Activated T-cell treated with anti-CD3 and anti-CD28 coated beads for 24 hours (primary cell): ENCODE results near the gene DIAPH3.
"Not testable (repeated sequence)": the region's sequence is repeated elsewhere in the genome, so short reads cannot be mapped to it uniquely, and the experiment has no call there.

Experiments
- DNase-seq: peaks from one replicate; pipeline ENCODE4 v3.0.0-alpha.2; 2020; ENCODE audit warnings: low read depth

The DIAPH3 gene

DNA sequence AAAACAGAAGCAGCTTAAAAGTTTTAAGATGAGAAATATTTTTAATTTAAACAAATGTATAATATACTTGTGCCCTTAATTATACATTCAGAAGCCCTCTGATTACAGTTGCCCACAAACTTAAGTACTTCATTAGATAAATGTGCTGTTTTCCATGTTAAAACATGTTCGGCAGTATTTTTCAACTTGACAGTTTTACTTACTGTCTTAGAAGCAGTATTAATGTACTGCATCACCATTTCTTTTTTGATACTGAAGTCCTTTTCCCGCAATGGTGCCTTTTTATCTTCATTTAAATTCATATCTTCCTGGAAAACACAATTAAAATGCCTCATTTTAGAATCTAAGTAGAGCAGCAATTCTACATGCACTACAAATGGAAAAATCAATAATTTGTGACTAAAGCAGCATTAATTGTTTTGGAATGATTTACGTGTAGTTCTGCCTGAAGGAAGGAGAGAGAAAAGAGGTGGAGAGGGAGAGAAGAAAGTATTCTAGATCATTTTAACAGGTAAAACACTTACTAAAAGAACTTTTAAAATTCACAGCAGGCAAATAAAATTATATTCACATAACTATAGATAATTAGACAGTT, 70.2 kb downstream of the DIAPH3 start:
- DNase-seq: no peak

- no peak for DNase-seq
Measured at GRCh38 chr13:60091573-60091972, 72.2 kb downstream of the DIAPH3 start.

DNA sequence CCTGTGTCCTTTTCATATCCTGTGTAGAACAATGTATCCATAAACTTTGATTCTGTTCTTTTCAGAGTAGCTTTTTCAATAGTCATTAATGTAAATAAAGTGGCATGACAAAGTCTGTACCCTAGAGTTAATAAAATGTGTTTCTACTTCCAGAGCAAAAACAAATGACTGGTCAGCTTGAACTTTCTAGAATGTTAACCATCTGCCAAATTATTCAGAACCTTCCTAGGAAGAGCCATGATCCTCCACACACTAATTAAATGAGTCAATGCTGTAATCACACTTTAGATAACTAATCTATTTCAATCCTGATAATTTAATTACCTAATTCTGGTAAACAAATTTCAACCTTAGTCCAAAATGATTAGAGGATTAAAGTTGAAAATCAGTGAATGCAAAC, 73.2 kb downstream of the DIAPH3 start:
- DNase-seq: no peak

GRCh38 chr13:60083780-60084179, 79.9 kb downstream of the DIAPH3 start:
- not testable (repeated sequence) for DNase-seq

- DNase-seq: no peak
Measured at GRCh38 chr13:60080850-60081249, 82.9 kb downstream of the DIAPH3 start.

DNA sequence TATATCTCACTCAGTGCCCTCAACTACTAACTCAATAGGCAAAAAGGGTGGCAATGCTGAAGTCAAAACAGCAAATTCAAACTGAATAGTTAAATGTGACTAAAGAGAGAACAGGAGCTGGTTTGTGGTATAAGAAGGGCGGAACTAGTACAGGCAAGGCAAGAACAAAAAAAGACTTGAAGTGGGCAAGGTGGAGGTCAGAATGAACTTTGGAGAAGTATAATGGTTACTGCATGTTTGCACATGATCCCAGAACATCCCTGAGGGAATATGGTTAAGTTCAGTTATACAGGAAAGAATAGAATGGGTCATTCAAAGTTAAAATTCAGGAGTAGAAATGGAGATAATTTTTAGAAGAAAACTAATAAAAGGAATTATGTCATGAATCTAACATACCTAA, 85.5 kb downstream of the DIAPH3 start:
- DNase-seq: no peak

GRCh38 chr13:60075850-60076249, 87.9 kb downstream of the DIAPH3 start:
- no peak for DNase-seq

GRCh38 chr13:60074397-60074796, 89.3 kb downstream of the DIAPH3 start:
- no peak for DNase-seq

DNA sequence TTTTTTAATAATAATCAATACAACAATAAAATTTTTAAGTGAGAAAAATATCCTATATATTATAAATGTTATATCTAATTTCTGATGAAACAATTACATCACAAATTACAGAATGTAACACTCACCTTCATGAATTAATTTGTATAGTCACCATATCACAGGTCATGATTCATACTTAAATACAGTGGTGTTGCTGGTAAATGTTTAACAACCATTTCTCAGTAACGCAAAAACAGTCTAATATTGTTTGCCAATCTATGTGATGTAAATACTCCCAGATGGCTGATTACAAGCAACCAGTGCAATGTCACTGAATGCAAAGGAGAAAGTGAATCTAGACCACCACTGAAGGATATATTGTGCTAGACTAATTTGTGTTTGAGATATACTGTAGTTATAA, 97.5 kb downstream of the DIAPH3 start:
- no peak for DNase-seq

- no peak for DNase-seq
Measured at GRCh38 chr13:60062502-60062901, 101.2 kb downstream of the DIAPH3 start.

DNA sequence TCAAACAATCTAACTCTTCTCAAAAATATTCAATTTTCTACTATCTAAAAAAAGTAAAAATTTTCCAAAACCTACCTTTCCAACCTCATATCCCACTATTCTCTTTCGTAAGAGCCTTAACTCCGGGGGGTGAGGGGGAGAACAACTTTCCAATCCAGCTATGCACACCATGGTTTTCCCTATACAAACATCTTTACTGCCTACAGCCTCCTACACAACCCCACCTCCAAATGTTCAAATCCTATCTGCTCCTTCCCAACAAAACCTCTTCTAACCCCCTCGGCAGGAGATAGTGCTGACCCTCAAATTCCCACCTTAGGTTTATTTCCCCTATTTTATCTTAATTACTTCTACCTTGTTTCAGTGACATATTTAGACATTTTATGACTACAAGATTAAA, 102.0 kb downstream of the DIAPH3 start:
- no peak for DNase-seq

GRCh38 chr13:60051754-60052285, 111.9 kb downstream of the DIAPH3 start:
- no peak for DNase-seq

DNA sequence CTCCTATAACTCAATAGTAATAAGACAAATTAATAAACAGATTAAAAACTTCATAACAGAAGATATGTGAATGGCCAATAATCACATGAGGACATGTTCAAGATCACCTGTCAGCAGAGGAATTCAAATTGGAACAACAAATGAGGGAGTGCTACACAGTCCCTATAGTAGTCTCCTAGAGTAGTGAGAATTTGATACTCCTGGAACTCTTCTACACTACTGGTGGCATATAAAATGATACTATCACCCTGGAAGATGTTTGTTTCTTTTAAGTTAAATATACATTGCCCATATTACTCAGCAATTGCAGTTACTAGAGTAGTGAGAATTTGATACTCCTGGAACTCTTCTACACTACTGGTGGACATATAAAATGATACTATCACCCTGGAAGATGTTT, 115.4 kb downstream of the DIAPH3 start:
- not testable (repeated sequence) for DNase-seq

DNA sequence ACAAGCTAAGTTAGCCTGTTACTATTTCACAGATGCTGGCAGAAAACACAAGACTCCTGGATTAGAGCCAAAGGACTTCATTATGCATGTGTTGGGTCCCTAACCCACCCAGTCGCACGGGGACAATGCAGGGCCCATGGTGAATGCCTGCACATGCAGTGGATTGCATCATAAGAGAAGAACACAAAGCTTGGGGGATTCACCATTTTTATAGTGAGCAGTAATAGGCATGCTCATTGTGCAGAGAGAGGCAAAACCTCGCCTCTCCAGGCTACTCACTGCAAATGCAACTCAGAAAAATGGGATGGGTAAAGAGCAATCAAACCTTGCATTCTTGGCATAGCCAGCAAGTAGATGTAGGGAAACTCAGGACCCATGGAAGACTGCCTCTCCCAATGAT, 115.8 kb downstream of the DIAPH3 start:
- no peak for DNase-seq

DNA sequence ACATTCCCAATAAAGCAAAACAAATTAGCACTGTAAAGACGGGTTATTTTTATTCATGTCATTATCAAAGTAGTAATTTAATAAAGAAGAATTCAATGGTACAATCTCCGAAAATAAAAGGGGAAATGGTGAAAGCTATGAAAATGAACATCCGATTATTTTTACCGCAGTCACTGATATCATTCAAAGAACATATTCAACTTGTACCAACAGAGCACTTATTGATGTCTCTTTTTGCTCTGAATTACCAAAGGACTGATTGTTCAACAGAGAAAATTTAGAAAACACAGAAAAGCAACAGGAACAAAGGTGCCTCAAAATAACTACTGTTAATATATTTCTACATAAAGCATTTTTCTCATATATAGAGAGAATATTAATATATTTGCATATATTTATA, 119.4 kb downstream of the DIAPH3 start:
- no peak for DNase-seq

GRCh38 chr13:60043262-60043661, 120.5 kb downstream of the DIAPH3 start:
- DNase-seq: no peak

DNA sequence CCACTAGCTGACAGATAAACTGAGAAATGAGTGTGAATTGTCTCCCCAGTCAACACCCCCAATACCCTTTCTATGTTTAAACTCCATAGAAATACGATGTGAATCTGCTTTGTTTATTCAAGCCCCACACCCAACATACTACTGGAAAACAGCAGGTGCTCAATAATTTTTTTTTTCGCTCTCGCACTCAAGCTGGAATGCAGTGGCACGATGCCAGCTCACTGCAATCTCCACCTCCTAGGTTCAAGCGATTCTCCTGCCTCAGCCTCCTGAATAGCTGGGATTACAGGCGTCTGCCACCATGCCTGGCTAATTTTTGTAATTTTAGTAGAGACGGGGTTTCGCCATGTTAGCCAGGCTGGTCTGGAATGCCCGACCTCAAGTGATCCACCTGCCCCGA, 123.1 kb downstream of the DIAPH3 start:
- DNase-seq: not testable (repeated sequence)

GRCh38 chr13:60035874-60036273, 127.9 kb downstream of the DIAPH3 start:
- no peak for DNase-seq

DNA sequence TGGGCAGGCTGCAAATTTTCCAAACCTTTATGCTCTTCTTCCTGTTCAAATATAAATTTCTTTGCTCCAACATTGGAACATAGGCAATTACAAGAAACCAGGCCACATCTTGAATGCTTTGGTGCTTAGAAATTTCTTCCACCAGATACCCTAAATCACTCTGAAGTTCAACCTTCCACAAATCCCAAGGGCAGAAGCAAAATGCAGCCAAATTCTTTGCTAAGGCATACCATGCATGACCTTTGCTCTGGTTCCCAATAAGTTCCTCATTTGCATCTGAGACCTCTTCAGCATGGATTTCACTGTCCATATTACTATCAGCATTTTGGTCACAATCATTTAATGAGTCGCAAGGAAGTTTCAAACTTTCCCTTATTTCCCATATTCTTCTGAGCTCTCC, 130.9 kb downstream of the DIAPH3 start:
- DNase-seq: no peak

- no peak for DNase-seq
Measured at GRCh38 chr13:60028021-60028420, 135.7 kb downstream of the DIAPH3 start.

DNA sequence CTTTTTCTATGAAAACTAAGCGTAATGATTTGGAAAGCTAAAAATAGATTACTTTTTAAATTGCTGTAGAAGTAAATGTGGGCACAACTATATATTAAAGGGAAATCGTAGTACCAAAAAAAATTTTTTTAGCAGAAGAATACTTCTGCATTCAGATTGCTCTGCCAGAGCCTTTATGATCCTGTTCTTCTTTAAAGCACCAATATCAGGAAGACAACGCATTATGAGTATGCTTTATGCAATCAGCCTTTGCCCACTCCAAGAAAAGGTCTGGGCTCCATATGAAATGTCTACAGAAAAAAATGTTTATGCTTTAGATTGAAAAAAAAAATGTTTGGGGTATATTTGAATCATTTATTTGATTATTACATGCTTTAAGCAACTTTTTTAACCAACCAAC, 137.4 kb downstream of the DIAPH3 start:
- DNase-seq: no peak

GRCh38 chr13:60020288-60020687, 143.4 kb downstream of the DIAPH3 start:
- DNase-seq: no peak

GRCh38 chr13:60019119-60019993, 144.4 kb downstream of the DIAPH3 start:
- DNase-seq: no peak
